K562 (cell line): Measurements from ENCODE around the gene MIB2. TPM values are rescaled to one million over a fixed set of nuclear protein-coding genes. Genes with fewer than 3 reads are reported as not detected.

Experiments used
- ARID4B ChIP-seq: sonication (generic); formaldehyde crosslinking; IDR thresholded peaks from 2 replicates; pipeline ENCODE4 v1.8.0; 2022; ENCODE audit warnings: mild to moderate bottlenecking, missing genetic modification reagents
- HCFC1 ChIP-seq: IDR thresholded peaks from 2 replicates; pipeline ENCODE4 v1.6.1; 2012; ENCODE audit warnings: low read depth, low read length, improper control_type of control experiment
- HLTF ChIP-seq: fragments of 450-650 bp; IDR thresholded peaks from 2 replicates; pipeline ENCODE4 v1.6.1; 2016
- MTA1 ChIP-seq: fragments of 450-650 bp; IDR thresholded peaks from 2 replicates; pipeline ENCODE4 v1.6.1; 2017; ENCODE audit warnings: borderline replicate concordance
- PKNOX1 ChIP-seq: fragments of 450-650 bp; IDR thresholded peaks from 2 replicates; pipeline ENCODE4 v1.6.1; 2016
- ZFX ChIP-seq: sonication (generic); formaldehyde crosslinking; IDR thresholded peaks from 2 replicates; pipeline ENCODE4 v1.8.0; 2022; ENCODE audit warnings: mild to moderate bottlenecking, missing genetic modification reagents, moderate library complexity
- ZNF318 ChIP-seq, 2 experiments: fragments of 450-650 bp; IDR thresholded peaks; 2 replicates each; pipeline ENCODE4 v1.6.1; 2016; ENCODE audit warnings: mild to moderate bottlenecking in 2 of 2, borderline replicate concordance in 1 of 2, low read depth in 1 of 2, moderate library complexity in 1 of 2
- ZNF395 ChIP-seq: fragments of 200-800 bp; sonication (Bioruptor generic); IDR thresholded peaks from 2 replicates; pipeline ENCODE4 v1.6.1; 2017; ENCODE audit warnings: missing genetic modification characterization, missing compliant biosample characterization
- polyA plus RNA-seq, 8 experiments: library from polyadenylated mRNA; depleted of rRNA in 4 of 8; stranded (reverse) in 5 of 8; unstranded in 3 of 8; fragments of >200 nt; fragmentation: Nextera tagmentation in 2 of 8; fragmentation: Illumina TruSeq in 1 of 8; extraction: Ambion mirVana in 2 of 8; extraction: Trizol in 1 of 8; gene quantifications; 2 replicates each; pipeline versions ENCODE4 v1.2.1 to v1.2.3, GENCODE V29; 2011 to 2014; ENCODE audit warnings: inconsistent platforms in 1 of 8, missing spikeins in 1 of 8
- total RNA-seq, 7 experiments: library from RNA; depleted of rRNA in 6 of 7; stranded (reverse); fragments of >200 nt in 6 of 7; fragmentation: Illumina TruSeq in 2 of 7; extraction: Trizol in 2 of 7; gene quantifications; 2 replicates each; pipeline versions ENCODE4 v1.2.1 to v1.2.3, GENCODE V29; 2011 to 2021; ENCODE audit warnings: low replicate concordance in 1 of 7

Gene MIB2
- total and polyA plus RNA-seq, 9 of the 15 experiments (the other 6 are each of a cell fraction or from before 2014, with no cell fraction given): 0.04 to 17.0 (median 4.9) TPM; not detected in 1

- TF ChIP-seq ARID4B (CRISPR knock-in tag) (peak; percentile 75), PKNOX1 (peak; percentile 33; the same call in 1 of the 2 replicates), MTA1 (peak; percentile 100), HLTF (0 out of 2 replicates have a peak, but pooled peaks have one; percentile 42), ZNF318 (IDR thresholded peaks at IDR 0.05; ENCODE audit: borderline replicate concordance in 1 of 2, low read depth in 1 of 2) (peak in 1 of 2 experiments; percentile 31; a peak in 1 of 4 replicates), ZFX (peak; percentile 69), HCFC1 (peak; percentile 85), ZNF395 (CRISPR knock-in tag) (peak; percentile 90)
These were observed 43.6 kb downstream of the MIB2 start, which contains the start of gene CDK11B (continued) for GRCh38 chr1:1658583-1659549.
